NCI-H82 treated with DMSO at 0.1 percent for 48 hours (cell line): ENCODE results near the gene PODXL2.
"Not testable (repeated sequence)": the region's sequence is repeated elsewhere in the genome, so short reads cannot be mapped to it uniquely, and the experiment has no call there.

ENCODE experiments used
- DNase-seq: peaks from one replicate; lab custom pipeline; 2025; ENCODE audit not compliant: unreplicated experiment; lab: John Stamatoyannopoulos, UW

PODXL2 gene

DNA sequence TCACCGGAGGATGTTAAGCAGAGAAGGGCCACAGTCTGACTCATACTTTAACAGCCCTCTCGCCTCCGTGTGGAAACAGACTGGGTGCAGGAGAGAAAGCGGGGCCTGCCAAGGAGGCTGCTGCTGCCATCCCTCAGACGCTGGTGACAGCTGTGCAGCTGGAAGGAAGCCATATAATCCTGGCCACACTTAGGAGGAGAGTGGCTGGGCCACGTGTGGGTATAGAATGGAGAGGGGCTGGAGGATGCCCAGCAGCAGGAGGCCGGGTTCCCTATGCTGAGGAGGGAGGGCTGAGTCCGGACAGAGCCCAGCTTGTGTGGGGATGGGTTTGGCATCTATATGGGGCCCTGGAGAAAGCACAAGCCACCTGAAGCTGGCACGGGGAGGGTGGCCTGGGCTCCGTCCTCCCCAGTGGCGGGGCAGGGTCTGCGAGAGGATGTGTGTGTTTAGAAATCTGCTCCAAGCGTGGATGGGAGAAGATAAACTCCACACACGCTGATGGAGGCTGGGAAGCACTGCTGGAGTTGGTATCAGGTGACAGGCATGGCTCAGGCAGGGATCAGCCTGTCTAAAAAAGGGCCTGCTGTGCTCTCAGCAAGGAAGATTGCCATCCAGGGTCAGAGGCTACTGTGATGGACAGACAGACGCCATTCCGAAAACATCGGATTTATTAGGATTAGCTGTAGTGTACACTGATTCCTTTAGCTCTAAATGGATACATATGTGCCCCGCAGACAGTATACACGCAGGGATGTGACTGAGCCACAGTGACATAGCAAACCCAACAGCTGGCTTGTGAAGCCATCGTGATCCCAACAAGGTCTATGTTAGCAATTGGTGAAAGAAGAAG lies 59.7 kb downstream of the PODXL2 start:
- peak; percentile 72 for DNase-seq

DNA sequence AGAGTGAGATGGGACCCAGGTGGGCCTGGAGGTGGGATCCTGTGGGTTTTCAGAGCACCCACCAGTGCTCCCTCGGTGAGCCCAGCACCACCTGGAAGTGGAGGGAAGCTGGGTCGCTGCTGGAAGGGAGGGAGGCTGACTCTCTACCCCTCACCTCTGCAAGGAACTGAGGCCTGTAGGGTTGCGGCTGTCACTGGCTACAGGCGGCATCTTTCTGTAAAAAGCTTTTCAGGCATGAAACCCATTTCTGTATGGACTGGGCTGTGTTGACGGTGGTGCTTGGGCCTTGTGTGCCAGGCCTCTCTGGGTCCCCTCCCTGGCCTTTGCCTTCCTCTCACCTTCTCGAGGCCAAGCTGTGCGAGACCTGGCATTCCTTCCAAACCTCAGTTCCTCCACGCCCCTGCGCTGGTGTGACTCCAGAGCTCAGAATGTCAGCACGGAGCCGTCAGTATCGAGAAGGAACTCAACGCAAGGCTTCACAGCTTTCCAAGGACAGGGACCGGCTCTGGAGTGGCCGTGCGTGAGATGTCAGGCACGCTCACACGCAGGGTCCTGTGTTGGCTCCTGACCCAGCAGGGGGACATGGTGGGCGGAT lies 60.4 kb downstream of the PODXL2 start:
- no peak for DNase-seq

DNA sequence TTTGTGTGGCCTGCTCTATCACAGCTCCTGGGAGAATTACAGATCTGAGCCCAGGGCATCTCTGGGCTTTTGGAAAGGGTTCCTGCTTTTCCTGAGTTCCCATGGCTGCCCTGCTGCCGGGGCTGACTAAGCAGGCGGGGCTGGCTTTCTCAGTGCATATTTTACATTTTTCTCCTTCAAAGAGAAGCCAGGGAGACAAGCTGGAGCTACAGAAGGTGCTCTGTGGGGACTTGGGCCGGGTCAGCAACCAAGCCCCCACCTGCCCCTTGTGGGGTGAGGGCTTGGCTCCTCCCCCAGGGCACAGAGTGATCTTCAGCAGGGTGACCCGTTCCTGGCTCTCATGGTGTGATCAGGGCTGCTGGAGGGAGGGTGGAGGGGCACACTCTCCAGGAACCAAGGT lies 61.1 kb downstream of the PODXL2 start:
- DNase-seq = no peak

DNA sequence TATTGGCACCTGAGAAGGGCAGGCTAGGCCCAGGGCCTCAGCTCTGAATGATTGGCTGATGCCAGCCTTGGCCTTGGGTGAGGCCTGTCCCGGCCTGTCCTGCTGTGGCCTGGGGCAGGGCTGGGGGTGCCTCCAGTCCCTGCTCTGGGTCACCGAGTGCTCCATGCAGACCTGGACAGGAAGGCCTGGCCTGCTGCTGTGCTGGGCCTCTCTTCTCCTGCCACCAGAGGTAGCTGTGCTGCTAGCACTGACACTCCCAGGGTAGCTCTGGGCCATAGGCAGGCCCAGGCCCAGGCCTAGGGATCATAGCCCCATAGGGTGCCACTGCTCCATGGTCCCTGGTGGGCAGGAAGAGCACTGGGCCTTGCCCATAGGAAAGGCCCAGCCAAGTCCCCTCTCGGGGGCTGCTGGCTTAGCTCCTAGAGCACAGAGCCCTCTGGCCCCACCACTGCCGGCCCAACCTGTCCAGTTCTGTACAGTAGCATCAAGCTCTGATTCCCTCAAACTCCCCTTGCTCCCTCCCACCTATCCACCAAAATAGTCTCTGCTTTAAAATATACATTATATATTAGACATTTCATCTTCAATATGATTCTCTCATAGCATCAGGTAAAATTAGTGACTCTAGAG lies 62.0 kb downstream of the PODXL2 start:
- peak; percentile 35 for DNase-seq

DNA sequence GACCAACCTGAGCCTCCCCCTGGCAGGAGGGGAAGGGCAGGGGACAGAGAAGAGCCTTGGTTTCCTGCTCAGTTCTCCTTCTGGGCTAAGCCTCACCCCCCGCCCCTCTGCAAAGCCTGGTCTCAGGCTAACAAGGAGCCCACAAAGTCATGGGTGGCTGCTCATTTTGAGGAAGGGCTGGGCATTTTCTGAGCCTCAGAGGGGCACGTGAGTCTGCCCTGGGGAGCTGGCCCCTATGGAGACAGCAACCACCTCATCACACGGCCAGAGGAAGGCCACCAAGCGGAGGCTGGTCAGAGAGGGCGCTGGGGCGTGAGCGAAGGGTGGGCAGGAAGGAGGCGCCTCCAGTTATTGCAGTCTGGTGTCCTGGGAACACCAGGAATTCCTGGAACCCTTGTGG lies 62.5 kb downstream of the PODXL2 start:
- DNase-seq = no peak

DNA sequence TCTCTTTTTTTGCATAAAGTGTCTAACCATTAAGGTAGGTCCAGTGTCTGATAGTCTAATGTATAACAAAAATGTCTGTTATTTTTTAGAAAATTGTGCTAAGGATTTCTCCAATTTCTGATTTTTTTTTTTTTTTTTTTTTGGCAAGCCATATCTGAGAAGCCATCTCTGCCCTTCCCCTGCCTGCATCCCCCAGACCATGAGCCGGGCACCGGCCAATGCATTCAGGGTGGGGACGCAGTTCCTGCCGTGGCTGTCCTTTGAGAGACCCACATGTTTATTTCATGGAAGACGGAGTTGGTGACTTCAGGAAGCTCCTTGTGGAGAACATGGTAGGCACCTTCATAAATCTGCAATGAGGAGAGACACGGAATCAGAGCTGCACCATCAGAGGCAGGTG lies 63.0 kb downstream of the PODXL2 start:
- no peak for DNase-seq

DNA sequence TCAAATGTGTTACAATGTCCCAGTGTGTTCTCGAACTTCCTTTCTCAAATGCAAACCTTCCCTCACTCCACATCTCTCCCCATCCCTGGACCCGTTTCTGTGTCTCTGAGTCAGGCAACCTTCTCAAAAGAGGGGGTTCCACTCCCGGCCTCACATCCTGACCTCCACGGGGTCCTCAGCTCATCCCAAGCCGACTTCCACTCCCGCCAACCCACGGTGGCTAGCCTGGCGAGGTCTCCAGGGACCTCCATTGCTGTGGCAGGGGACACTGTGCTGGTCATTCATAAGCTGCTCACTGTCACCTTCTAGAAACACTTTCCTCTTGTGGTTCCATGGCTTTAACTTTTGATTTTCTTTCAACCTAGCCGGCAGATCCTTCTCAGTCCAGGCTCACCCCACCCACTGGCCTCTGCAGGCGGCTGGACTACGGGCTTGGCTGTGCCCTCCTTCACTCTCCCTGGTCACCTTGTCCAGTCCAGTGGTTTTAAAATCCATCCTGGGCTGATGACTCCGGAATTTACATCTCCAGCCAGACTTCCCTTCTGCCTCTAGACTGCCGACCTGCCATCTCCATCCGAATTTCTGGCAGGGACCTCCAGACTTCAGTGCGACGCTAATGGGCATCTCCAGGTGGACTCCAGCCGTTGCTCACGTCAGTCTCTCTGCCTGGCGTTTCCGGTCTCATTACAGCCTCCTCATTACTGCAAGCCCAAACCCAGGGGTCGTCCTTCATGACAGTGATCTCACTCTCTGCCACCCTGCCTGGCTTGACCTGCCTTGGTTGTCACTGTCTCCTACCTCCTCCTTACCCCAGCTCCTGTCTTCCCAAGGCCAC lies 63.7 kb downstream of the PODXL2 start:
- DNase-seq = no peak

DNA sequence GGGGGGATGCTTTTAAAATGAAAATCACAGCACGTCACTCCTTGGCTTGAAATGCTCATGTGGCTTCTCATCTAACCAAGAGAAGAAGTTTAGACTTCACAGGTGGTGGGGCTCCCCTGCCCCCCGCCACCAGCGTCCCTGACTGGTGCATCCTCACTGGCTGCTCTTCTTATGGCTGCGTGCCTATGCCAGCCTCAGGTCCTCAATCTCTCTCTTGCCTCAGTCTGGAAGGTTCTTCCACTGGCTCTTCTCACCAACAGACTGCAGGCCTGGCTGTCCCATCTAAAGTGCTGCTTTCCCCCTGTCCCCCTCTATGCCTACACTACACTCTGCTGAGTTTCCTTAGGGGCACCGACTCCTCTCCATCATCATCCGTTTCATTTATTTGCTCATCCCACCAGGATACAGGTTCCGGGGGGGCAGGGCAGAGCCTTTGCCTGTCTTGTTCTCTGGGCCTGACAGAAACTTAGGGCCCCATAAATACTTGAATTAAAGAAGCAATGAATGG lies 64.4 kb downstream of the PODXL2 start:
- no peak for DNase-seq

DNA sequence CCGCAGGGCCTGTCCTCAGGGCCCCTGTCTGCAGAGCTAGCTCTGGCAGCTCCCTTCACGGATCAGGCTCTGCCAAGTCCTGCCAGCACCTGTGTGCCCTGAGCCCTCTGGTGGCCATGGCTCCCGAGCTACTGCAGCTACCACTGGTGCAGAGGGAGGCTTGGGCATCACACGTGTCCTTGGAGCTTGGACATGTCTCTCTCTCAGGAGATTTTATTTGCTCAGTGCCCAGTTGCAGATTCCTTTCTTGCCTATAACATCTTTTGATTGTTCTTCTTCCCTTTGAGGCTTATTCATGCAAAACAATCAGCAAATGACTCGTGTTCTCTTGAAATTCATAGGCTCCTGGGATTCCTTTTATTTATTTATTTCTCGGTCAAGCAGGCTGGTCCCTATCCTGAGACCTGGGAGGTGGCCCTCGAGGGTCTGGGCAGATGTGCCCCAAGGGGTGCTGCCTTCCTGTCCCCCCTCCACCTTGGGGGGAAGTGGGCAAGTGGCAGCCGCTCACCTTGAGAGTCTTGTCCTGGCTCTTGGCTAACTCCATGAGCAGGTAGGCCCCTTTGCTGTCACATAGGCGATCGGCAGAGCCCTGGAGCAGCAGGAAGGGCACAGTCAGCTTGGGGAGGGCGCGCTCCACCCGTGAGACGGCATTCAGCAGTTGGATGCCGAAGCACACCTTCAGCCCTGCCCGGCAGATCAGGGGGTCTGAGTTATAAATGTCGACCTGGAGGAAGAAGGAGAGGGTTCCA lies 65.7 kb downstream of the PODXL2 start:
- no peak for DNase-seq

DNA sequence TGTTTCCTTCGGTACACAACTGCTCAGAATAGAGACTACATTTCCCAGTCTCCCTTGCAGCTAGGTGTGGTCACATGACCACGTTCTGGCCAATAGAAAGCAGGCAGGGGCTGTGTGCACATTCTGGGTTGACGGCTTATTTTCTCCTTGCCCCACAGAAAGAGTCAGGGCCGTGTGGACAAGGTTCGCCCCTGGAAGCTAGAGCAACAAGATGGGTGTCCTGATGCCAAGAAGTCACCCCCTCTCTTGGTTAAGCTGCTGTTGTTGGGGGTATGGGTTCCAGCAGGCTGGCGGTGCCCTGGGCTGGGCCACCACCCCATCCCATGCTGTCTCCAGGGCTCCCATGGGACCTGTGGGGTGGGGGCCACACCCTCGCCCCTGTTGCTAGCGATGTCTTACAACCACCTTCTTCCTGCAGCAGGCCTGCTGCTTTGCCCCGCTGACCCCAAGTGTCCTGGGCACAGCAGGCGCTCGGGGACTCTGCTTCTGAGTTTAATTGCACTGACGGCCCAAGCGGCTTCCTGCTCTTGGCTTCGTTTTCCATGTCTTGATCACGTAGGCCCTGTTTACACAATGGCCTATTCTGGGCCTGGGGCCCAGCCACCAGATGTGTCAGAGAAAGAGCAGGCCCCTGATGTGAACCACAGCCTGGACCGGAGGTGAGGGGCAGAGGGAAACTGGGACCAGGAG lies 68.7 kb downstream of the PODXL2 start:
- peak; percentile 81 for DNase-seq

DNA sequence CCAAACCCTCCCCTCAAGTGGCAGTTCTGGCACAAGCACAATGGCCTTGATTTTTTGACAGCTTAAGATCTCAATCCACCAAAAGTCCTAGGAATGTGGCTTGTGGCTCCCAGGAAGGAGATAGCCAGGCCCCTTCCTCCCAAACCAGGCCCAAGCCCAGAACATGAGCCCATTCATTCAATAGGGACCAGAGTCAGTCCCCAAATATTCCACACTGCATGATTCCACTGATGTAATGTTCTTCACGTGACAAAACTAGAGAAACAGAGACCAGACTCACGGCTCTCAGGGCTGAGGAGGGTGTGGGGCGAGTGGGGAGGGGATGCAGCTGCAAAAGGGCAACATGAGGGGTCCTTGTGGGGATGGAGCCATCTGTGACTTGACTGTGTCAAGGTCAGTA lies 69.3 kb downstream of the PODXL2 start:
- no peak for DNase-seq

DNA sequence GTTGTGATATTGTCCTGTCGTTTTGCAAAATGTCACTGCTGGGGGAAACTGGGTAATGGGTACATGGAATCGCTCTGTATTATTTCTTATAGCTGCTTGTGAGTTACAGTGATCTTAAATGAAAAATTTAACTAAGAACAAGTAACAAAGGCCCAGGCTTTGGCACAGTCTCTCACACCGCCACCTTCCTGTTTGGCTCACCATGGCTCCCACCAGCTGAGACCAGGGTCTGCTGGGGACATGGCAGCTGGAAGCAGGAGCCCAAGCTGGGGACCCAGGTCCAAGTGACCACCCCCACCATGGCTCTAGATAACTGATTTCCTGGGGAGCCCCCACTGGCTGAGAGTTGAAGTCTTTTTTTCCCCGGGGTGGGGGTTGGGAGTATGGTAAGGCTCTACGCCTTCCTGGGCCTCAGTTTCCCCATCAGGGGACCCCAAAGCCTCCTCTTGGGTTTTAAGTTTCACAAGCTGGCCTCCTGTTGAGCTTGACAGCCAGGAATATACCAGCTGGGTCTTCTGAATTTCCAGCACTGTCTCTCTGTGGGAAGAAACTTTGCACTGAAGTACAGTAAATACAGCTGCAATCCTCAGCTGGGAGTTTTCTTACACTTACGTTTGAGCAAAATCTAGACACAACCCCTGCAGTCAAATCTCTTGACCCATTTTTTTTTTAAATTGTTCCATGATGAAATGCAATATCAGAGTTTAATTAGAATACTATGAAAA lies 69.9 kb downstream of the PODXL2 start:
- no peak for DNase-seq

DNA sequence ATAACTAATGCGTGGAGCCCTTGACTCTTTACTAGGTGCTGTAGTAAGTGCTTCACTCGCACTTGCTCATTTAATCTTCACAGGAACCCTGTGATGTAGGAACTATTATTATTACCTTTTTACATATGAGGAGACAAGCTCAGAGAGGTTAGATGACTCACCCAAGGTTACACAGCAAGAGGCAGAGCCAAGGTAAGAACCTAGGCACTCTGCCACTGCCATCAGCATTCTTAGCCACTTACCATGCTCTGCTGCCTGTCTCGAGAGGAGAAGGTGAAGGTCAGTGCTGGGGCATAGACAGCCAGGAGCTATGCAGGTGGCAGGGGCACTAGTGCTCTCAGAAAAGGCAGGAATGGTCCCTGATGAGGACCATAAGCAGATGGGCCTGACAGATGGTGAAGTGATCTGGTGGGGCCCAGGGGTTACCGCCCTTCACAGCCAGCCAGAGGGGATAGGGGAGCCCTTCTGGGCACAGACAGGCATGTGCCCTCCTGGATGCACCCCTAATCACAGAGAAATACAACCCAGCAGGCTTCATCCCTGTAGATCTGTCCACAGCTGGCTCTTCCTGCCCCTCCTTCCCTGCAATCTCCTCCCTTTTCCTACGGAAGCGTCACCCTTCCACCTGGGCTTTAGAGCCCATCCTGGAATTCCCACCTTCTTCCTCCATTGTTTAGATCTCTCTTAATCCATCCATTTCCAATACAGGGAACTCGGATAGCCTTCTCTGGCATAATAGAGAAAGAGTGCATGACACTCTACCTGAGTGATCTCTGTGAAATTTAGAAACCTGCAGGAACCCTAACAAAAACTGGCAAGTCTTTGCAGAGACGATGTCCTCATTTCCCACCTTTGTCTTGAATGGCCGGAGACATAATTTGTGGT lies 70.7 kb downstream of the PODXL2 start:
- DNase-seq = peak; percentile 76

DNA sequence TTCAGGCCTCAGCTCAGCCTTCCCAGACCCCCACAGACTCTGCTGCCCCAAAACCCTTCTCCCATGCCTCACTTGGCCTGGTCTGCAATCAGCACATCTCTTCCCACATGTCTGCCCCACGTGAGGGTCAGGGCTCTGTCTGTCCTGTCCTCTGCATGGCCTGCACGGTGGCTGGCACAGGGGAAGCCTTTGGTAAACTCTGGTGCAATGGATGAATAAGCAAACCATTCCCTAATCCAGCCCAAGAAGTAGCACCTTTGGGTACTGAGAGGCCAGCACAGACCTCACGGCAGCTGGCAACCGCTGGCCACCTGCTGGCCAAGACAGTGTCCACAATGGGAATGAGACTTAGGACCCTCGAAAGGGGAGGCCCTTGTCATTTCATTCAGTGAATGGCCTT lies 71.4 kb downstream of the PODXL2 start:
- no peak for DNase-seq

DNA sequence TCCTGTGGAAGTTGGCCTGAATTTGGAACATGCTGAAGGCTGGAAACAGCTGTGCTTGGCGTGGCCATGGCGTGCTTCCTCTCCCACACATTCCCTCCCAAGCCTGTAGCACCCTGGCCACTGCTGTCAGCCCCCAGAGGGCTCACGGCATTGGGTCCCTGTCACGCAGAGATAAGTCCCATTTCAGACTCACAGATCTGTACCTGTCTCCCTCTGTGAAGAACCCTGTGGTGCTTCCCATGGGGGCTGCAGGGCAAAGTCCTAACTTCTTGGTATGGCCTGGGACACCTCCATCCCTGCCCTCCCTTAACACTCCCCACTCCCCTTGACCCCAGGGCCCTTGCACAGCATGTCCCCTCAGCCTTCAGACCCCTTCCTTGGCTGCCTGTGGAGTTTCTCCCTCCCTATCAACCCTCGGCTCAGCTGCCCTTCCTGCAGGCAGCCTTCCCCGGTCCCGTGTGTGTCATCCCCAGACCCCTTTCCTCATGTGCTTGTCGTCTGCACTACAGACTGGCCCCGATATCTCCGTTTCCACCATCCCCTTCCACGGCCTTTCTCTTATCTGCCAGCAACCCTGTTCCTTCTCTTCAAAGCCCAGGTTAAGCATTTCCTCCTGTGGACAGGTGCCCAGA lies 72.4 kb downstream of the PODXL2 start:
- DNase-seq = no peak

DNA sequence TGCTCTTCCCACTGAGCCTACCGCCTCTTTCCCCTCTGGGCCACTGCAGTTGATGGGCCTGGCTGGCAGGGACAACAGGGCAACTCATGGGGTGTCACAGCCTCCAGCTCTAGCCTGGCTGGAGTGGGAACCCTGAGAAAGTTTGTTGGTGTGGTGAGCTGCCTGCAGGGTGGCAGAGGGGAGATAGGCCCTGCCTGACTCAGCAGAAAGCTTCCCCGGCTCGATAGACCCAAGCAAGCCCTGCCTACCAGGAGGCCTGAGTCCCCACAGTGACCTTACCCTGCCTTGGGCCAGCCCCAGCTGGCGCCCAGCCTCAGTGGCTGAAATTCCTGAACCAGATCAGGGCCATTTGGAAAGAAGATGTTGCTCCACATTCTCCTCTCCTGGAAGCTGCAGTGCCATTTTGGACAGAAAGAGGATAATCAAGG lies 73.2 kb downstream of the PODXL2 start:
- no peak for DNase-seq

DNA sequence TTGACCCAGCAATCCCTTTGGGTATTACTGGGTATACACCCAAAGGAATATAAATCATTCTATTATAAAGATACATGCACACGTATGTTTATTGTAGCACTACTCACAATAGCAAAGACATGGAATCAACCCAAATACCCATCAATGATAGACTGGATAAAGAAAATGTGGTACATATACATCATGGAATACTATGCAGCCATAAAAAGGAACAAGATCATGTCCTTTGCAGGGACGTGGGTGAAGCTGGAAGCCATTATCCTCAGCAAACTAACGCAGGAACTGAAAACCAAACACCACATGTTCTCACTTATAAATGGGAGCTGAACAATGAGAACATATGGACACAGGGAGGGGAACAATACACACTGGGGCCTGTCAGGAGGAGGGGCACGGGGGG lies 75.9 kb downstream of the PODXL2 start:
- DNase-seq = not testable (repeated sequence)

DNA sequence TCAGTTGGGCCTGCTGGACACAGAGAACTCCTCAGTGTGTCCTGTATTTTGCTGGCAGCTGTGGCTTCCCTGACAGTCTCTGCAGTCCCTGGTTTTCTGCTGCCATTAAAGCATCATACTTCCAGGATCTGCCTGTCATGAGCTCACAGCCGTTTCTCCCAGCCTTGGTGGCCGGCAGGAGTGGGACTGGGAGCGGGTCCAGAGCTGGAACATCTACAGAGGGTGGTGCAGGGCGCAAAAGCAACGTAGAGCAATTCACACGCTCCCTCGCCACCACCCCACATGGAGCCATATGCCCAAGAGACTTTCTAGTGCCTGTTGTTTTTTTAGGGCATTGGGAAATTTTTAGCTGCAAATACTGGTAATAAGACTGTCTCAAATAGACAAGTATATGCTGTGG lies 77.3 kb downstream of the PODXL2 start:
- no peak for DNase-seq
